SH-SY5Y (cell line): ENCODE measurements around the gene ADAMTSL3.

Source experiments
- GATA2 ChIP-seq: IDR thresholded peaks from 2 replicates; pipeline ENCODE4 v1.6.1; 2011; ENCODE audit warnings: mild to moderate bottlenecking, low read depth, low read length
- GATA3 ChIP-seq: IDR thresholded peaks from 2 replicates; pipeline ENCODE4 v1.6.1; 2011; ENCODE audit warnings: low read depth, mild to moderate bottlenecking, low read length, moderate library complexity

ADAMTSL3 gene

DNA sequence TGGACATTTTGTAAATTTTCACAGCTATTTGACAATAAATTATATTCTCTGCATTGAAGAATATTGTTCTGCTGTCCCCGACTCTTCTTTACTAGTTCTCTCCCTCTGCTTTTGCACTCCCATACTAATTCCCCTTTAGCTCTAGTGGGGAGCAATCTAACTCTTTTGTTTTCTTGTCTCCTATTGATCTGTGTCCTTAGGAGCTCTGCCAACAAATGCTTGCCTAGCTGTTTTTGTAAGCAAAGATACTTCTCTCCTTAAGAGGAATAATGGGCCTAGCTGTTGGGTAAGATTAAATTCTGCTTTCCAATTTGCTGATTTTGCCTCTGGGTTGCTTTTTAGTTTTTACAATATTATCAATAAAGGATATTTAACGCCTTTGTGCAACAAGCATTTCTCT, 17.7 kb downstream of the ADAMTSL3 start:
- TF ChIP-seq GATA2 (no peak), GATA3 (no peak)

DNA sequence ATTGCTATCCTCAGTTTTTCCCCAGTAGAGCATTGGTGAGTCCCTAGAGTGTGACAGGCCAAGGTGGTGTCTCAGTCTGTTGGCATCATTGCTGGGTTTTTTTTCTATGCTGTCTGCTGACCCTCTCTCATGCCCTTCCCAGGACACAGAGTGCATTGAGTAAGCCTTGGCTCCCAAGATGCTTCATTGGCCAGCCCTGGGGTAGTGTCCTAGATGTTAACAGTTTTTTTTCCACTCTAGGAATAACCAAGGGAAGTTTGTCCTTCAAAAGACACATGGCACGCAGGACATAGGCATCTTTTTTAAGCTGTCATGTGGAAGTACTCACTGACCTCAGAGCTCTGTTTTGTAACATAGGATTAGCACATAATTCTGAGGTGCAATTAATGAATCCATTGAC, 19.5 kb downstream of the ADAMTSL3 start:
- TF ChIP-seq GATA2 (no peak), GATA3 (no peak)

DNA sequence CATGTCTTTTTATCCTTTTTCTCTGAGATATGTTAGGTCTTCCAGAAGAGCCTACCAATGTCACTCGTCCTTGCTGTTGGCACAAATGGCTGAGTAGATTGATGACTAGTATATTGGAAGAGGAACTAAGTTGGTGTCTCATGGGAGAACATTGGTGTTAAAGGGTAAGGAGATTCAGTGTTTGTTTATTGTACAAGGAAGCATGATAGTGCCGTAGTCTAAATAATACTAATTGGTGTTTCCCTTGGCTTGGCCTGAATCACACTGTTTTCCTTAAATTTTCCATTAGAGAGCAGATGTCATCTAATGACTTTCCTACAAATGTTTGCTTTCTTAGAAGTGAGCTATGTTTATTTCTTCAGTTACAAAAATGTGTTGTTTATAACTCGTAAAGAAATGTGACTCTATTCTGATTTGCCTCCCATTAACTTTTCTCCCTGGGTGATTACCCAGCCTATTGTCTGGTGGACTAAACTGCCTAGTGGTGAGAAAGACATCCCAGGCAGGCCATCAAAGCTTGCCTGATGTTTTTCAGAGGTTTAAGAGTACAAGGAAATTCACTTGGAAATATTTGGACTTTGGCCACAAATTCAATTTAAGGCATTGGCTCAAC, 28.7 kb downstream of the ADAMTSL3 start:
- TF ChIP-seq GATA3 (no peak), GATA2 (no peak)

- TF ChIP-seq GATA3 (no peak), GATA2 (no peak)
Measured at GRCh38 chr15:83685916-83686332, 32.0 kb downstream of the ADAMTSL3 start.

GRCh38 chr15:83688201-83688600, 34.3 kb downstream of the ADAMTSL3 start:
- no peak for TF ChIP-seq GATA2
- no peak for TF ChIP-seq GATA3

- TF ChIP-seq GATA2 (no peak), GATA3 (no peak)
Measured at GRCh38 chr15:83690676-83691075, 36.8 kb downstream of the ADAMTSL3 start.

- TF ChIP-seq GATA3 (no peak), GATA2 (no peak)
Measured at GRCh38 chr15:83692746-83693581, 39.0 kb downstream of the ADAMTSL3 start.

DNA sequence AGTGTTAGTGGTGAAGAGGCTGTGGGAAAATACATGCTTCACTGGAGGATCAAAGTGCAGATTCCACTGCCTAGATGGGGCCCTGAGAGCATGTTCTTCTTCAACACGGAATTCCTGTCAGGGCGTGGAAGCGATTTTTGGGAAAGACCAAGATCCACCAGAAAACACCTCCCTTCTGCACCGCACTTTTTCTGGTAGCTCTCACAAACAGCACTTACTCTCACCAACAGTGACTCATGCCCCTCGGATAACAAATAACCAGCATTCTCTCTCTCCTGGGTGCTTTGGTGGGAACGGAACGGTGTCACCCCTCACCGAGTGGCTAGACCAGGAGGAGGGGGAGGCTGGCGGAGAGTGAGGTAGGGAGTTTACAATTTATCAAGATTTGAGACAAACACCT, 40.1 kb downstream of the ADAMTSL3 start:
- TF ChIP-seq GATA3 (no peak), GATA2 (no peak)

DNA sequence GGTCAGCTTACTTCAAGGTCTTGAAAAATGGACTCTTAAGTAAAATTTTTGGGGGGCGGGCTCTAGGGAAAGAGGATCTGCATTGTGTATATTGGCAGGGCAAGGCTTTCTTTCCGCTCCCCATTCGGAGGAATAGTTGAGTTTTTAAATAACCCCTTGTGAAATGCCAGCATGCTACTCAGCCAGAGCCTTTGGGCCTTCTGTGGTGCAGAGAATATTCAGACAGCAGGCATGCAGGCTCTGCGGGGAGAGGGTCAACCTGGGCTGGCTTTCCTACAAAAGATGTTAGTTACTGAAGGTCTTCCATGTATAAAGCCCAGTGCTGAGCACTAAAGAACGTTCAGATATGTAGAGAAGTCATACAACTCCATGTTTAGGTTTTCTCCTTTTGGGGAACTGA, 40.6 kb downstream of the ADAMTSL3 start:
- TF ChIP-seq GATA2 (no peak), GATA3 (no peak)

- TF ChIP-seq GATA3, result no peak
- no peak for TF ChIP-seq GATA2
Measured at GRCh38 chr15:83695246-83695645, 41.3 kb downstream of the ADAMTSL3 start.

GRCh38 chr15:83695901-83696425, 42.0 kb downstream of the ADAMTSL3 start:
- TF ChIP-seq GATA3, result no peak
- no peak for TF ChIP-seq GATA2

DNA sequence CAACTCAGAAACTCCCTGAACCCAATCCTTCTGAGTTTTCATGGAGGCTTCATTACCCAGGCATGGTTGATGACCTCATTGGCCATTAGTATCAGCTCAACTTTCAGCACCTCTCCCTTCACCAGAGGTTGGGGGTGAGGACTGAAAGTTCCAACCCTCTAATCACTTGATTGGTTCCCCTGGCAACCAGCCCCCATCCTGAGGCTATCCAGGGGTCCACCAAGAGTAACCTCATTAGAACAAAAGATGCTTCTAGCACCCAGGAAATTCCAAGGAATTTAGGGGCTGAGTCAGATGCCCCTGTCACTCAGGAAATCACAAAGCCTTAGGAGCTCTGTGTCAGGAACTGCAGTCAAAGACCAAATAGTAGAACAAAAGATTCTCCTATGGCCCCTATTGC, 43.8 kb downstream of the ADAMTSL3 start:
- TF ChIP-seq GATA2 (no peak), GATA3 (no peak)

GRCh38 chr15:83698294-83698693, 44.4 kb downstream of the ADAMTSL3 start:
- TF ChIP-seq GATA3 (no peak), GATA2 (no peak)

GRCh38 chr15:83699028-83699427, 45.1 kb downstream of the ADAMTSL3 start:
- no peak for TF ChIP-seq GATA3
- no peak for TF ChIP-seq GATA2

- TF ChIP-seq GATA2 (no peak), GATA3 (no peak)
Measured at GRCh38 chr15:83700082-83700481, 46.2 kb downstream of the ADAMTSL3 start.
